ENCODE data around the gene TMEM129.

TMEM129 gene, protein sequence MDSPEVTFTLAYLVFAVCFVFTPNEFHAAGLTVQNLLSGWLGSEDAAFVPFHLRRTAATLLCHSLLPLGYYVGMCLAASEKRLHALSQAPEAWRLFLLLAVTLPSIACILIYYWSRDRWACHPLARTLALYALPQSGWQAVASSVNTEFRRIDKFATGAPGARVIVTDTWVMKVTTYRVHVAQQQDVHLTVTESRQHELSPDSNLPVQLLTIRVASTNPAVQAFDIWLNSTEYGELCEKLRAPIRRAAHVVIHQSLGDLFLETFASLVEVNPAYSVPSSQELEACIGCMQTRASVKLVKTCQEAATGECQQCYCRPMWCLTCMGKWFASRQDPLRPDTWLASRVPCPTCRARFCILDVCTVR

DNA sequence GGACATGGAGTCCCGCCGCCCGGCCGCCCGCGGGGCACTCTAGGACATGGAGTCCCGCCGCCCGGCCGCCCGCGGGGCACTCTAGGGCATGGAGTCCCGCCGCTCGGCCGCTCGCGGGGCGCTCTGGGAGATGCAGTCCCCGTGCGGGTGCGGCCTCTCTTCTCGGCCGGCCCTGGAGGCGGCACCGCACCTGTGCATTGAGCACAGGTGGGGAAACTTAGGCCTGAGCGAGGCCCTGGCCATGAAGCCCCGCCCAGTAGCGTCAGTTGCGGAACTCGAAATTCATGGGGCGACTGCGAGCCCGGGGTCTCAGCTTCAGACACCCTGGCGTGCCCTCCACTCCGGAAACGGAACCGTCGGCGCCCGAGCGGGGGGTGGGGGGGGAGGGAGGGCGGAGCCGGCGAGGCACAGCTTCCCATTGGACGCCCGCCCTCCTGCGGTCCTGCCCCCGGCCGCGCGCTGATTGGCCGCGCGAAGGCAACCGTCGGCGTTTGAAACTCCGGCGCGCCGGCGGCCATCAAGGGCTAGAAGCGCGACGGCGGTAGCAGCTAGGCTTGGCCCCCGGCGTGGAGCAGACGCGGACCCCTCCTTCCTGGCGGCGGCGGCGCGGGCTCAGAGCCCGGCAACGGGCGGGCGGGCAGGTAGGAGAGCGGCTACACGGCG is at the start of gene TMEM129, which contains the start of gene TACC3:
Gene TMEM129 (minus strand): TSS at position 321 of the 663 bp plus-strand sequence. CDS start 486 bp downstream, outside the sequence.
Gene TACC3 (plus strand): TSS at position 519 of the 663 bp plus-strand sequence. CDS start 1,901 bp downstream, outside the sequence.
- DNase-seq (ENCODE audit: low read depth, low spot score): peak; percentile 93

DNA sequence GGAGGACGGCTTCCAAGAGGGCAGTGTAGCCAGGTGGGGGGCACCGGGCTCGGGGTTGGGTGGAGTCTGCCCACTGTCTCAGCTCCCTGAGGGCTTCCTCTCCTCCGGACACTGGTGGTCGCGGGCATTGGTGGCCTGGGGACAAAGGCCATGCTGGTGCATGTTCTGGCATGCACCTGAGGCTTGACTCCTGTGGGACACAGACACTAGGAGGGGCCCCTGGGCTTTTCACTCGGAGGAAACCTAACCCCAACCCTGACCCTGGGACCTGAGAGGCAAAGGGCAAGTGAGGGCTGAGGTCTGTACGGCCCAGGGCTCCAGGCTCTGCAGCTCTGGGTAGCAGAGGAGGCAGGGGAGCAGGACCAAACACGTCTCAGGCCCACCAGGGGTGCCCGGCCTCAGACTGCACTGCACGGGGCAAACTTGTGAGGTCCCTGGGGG is 49.7 kb upstream of the TMEM129 start:
- no peak for DNase-seq (ENCODE audit: low read depth, low spot score)

DNA sequence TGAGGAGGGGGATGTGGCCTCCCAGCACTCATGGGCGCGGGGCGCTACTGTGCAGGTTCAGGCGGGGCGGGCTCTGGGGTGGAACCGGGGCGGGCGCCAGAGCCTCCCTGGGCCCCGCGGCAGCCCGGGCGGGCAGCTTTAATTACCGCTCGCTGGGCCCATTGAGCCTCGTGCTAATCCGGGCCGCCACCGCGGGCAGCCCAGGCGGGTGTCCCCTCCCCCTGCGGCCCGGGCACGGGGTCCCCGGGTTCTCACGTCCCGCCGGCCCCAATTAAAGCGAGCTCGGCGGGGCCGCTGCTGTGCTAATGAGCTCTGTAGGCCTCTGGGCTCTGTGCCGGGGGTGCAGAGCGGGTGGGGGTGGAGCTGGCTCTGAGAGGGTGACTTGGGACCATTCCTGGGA is 49.1 kb upstream of the TMEM129 start:
- no peak for DNase-seq (ENCODE audit: low read depth, low spot score)

DNA sequence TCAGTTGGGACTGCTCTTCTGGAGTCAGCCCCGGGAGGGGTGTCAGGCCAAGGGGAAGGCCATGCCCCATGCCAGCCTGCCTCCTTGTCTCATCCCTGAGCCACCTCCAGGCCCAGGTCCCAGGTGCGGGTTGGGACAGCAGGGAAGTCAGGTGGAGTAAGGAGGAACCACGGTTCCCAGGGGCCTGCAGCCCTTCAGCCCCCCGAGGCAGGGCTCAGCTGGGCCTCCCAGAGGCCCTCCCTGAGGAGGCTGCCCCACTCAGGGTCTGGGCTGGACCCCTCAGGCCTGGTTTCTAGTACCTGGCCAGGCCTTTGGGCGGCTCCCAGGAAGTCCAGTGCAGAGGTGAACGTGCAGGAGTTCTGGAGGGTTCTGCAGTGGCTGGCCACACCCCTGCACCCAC is 48.6 kb upstream of the TMEM129 start:
- no peak for DNase-seq (ENCODE audit: low read depth, low spot score)

DNA sequence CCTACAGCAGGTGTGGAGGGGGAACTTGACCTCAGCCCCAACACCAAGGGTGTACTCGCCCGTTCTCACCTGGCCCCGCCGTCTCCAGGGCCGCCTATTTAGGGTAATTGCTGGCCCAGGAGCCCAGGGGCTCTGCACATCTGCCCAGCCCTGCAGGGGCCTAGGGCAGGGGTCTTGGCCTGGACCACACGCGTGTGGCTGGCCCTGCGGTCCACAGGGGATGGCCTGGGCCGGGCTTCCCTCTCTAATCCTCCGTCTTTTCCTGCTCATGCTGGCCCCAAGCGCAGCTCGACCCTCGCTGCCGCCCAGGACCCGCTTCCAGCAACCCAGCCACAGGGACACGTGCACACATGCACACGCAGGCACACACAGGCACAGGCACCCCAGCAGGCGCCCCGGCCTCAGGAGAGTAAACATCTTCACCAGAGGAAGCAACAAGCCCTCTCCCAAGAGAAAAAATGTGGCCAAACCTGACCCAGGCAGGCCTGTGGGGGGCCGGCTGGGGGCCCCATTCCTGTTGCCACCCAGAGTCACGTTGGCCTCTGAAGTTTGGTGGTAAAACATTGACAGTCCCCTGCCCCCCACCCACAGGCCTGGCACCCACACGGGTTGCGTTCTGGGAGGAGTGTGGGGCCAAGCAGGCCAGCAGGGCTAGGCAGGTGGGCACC is 47.4 kb upstream of the TMEM129 start:
- DNase-seq (ENCODE audit: low read depth, low spot score): no peak

DNA sequence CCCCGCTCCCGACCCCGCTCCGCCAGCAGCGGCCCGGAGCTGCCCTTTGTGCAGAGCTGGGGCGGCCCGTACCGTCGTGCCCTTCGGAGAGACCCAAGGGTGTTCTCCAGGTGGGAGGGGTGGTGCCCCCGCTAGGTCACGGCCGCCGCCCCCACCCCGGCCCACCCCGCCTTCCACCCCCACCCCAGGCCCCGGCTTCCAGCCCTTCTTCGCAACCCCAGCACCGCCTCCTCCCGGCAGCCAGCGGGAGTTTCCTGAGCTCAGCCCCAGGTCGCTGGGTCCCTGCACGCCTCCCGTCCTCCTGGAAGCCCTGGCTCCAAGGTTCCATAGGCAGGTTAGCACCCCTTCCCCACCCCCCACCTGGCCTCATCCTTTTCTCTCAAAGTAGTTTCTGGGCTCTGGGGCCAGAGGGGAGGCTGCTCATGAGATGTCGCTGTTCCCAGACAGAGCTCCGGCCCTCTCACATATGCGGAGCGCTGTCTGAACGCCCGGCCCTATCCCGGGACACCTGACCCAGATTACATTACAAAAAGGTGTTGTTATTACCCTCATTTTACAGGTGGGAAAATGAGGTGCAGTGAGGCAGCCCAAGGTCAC is 46.7 kb upstream of the TMEM129 start:
- no peak for DNase-seq (ENCODE audit: low read depth, low spot score)

DNA sequence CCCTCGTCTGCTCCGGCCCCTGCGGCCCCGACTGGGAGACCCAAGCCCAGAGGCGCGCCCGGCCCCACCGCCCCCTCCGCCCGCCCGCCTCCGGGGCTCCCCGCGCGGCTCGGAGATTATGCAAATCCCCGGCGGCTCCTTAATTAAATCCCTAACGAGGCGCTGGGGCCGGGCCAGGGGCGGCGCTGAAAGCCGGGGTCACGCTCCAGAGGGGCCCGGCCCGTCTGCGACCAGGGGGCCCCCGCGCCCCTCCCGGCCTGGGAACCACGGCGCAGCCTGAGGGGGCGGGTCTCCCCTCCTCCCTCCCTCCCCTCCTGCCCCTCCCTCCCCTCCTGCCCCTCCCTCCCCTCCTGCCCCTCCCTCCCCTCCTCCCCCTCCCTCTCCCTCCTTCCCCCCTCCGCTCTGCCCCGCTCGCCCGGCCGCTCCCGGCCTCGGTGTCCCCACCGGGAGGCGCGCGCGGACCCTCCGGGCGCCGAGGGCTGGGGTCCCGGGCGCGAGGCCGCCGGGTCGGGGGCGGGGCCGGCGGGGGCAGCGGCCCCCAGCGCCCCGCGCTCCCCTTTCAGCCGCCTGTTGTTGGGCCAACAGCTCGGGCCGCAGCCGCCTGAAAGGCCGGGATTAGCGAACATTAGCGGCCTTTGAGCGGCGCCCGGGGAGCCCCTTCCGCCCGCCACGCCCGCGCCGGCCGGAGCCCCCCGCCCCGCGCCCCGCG is 46.1 kb upstream of the TMEM129 start:
- DNase-seq (ENCODE audit: low read depth, low spot score): no peak

DNA sequence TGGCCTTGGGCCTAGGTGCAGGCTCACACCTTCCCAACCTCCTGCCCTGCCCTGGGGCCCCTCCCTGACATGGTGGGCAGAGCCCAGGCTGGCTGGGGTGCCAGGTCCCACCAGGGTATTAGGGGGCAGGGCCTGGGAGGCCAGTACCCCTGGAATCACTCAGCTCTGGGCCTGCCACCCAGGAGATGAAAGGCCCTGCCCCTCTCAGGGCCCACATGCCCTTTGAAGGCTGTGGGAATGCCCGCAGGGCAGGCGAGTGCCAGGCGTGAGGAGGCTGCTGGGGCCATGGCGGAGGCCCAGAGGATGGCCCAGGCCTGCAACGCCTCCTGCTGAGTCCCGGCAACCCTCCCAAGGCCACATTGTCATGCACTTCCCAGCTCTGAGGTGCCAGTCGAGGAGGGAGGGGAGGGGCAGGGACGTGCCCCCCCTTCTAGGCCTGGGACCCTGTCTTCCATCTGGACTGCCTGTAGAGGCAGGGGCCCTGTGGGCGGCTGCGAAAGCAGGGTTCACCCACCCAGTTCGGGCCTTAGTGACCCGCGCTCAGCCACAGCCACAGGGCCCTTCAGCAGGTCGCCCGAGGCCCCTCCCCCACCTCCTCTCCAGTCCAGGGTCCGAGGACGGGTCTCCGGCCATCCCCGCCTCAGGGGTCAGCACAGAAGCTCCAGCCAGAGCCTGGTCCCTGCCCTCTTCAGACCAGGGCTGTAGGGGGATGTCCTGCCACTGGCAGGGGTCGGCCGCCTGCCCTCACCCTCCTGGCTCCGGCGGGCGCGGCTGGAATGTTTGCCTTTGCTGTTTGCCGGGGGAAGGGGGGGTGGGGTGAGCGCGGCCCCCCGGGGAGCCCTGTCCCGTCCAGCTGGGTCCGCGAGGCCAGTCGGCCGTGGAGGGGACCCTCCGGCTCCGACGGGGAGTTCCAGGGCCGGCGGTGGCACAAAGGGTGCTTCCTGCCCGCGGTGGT is 45.3 kb upstream of the TMEM129 start:
- DNase-seq (ENCODE audit: low read depth, low spot score): no peak

DNA sequence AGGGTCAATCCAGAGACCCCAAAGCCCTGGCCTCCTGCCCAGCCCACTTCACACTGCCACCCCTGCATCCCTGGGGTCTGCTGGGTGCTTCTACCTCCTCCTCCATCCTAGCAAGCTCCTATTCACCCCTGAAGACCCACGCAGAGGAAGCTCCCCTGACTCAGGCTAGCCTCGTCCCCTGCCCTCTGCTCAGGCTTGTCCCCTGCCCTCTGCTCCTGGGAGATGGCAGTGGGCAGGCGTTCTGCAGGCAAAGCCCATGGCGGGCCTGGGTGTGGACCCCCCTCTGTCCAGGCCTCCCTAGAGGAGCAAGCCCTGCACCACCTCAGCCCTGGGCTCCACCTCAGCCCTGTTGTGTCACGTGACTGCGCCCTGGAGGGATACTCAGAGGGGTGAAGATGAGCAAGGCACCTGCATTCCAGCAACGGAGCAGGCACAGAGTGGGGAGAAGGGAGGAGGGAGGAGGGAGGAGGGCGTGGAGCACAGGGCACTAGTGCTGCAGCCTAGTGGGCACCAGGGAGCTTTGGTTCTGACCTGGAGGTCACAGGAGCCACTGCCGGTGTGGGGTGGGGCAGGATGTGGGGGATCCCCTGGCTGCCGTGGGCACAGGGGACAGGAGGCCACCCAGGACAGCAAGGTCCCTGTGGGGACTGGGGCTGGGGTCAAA is 44.4 kb upstream of the TMEM129 start:
- DNase-seq (ENCODE audit: low read depth, low spot score): no peak

DNA sequence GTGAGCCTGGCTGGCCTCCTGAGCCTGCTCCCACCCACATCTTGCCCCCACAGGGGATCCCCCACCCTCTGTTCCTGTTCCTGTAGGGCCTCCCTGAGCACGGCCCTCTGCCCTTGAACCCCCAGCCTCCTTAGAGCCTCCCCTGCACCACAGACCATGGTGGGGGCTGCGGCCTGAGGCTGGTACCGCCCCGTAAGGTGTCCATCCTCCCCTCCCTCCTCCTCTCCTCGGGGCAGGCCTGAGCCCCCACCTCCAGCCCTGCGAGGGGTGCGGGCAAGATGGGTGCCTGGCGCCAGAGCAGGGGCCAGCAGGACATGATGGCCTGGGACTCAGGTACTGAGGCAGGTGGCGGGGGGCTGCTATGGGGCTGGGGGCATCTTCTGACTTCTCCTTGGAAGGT is 43.5 kb upstream of the TMEM129 start:
- DNase-seq (ENCODE audit: low read depth, low spot score): no peak

DNA sequence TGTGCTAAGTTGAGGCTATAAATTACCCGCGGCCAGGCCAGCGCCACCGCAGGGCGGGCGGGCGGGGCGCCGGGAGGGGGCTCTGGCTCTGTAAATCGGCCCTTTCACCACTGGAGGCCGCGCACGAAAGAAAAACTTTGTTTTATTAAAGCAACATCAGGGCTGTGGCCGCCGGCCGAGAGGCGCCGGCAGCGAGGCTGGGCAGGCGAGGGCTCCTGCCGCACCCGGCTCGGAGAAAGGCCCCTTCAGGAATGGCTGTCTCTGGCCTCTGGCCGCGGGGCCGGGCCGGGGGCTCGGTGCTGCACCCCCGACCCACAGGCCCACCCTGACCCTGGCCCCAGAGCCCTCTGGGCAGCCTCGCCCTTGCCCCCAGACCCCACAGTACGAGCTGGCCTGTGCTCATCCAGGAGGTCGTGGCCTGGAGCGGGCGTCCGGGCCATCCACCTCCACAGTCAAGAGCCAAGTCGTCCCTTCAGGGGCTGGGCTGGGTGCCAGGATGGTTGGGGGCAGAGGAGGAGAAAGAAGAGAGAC is 42.5 kb upstream of the TMEM129 start:
- DNase-seq (ENCODE audit: low read depth, low spot score): no peak

DNA sequence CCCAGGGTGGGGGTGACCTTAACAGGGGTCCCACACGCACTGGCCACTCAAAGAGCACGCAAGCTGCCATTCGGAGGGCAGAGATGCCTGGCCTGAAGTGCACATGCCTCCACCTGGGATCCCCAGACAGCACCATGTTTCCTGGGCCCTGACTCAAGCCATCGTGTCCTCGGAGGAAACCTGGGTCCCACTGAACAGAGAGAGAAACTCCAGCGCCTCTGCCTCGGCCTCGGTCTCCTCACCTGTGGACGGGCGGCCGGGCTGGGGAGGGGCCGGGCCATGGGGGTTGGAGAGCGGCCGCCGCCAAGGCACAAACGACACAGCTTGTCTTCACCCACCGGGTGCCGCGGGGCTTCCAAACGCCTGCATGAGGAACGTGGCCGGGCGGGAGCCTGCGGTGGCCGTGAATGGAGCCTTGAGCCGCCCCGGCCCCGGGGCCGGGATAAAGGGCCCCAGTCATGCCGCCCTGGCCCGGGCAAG is 42.0 kb upstream of the TMEM129 start:
- no peak for DNase-seq (ENCODE audit: low read depth, low spot score)

DNA sequence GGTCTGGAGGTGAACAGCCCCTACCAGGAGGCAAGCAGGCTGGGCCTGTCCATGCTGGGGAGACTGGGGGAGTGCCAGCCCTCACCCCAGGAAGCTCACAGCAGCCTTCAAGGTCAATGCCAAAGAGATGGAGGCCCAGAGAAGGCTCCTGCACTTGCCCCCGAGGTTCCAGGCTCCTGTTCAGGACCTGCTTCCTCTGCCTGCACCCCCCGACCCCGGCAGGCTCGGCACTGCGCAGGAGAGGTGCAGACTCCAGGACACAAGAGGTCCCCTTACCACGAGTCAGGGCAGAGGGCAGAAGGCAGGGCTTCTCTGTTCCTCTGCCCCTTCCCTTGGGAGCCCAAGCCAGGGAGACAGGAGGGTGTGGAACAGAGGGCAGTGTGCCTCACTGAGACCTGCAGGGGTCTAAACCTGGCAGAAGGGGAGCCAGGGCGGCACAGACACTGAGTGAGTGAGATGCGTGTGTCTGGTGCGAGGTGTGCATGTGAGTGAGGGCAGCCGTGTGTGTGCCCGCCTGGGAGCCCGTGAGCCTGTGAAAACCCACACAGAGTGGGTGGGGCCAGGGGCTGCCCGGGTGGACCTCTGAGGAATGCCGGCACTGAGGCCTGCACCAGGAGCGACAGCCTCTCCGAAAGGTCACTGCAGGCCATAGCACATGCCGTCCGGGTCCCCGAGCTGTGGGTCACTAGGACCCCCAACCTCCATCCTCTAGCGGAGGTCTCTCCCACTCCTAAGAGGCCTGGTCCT is 41.3 kb upstream of the TMEM129 start:
- no peak for DNase-seq (ENCODE audit: low read depth, low spot score)

DNA sequence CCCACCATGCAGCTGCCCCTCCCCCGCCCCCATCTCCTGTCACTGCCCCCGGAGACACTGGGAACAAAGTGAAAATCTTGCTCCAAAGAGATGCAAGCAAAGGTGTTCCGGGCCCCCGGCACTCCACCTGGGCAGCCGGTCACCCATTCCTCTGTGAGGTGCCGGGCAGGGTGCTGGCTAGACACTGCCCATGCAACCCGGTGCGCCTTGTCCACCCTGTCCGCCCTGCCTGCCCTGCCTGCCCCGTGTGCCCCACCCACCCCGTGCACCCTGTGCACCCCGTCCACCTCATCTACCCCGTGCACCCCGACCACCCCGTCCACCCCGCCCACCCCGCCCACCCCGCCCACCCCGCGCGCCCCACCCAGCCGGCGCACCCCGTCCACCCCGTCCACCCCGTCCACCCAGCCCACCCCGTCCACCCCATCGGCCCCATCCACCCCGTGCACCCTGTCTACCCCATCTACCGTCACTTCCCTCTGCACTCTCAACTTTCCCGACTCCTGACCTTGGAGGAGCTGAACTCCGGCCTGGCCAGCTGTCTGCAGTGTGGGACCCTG is 40.1 kb upstream of the TMEM129 start:
- no peak for DNase-seq (ENCODE audit: low read depth, low spot score)

DNA sequence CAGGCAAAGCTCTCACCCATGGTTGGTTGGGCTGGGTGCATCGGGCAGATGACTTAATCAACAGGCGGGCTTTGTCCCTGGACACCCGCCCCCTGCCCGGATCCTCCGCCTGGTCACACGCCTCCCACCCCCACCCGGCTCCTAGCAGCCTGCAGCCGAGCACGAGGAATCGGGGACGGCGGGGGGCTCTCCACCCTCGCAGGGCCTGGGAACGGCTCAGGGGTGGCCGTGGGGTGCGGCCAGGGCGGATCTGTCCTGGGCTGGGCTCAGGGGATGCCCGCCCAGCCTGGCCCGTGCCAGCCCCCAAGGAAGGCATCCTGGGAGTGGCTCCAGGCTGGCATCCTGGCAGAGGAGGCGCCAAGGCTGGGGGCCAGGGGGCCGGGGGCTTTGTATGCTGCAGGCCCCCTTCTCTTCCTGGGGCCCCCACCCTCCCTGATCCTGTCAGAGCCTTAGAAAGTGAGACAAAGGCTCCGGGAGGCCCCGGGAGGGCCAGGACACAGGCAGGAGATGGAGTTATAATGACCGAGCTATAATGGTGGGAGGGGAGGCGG is 39.5 kb upstream of the TMEM129 start:
- no peak for DNase-seq (ENCODE audit: low read depth, low spot score)

DNA sequence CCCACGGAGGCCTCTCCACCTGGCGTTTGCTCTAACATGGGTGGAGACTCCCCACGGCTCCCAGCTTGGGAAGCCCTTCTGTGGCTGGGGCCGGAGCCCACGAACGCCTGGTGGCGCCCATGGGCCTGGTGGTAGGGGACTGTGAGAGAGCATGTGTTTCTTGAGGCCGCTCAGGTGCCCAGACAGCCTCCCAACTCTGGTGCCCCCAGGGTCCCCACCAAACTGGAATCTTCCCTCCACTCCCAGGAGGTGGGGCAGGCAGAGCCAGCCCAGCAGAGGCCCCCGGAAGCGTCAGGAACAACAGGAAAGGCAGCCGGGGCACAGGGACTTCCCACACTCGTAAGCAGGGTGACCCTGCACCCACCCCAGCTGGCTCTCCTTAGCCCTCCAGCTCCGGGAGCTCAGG is 38.7 kb upstream of the TMEM129 start:
- no peak for DNase-seq (ENCODE audit: low read depth, low spot score)

DNA sequence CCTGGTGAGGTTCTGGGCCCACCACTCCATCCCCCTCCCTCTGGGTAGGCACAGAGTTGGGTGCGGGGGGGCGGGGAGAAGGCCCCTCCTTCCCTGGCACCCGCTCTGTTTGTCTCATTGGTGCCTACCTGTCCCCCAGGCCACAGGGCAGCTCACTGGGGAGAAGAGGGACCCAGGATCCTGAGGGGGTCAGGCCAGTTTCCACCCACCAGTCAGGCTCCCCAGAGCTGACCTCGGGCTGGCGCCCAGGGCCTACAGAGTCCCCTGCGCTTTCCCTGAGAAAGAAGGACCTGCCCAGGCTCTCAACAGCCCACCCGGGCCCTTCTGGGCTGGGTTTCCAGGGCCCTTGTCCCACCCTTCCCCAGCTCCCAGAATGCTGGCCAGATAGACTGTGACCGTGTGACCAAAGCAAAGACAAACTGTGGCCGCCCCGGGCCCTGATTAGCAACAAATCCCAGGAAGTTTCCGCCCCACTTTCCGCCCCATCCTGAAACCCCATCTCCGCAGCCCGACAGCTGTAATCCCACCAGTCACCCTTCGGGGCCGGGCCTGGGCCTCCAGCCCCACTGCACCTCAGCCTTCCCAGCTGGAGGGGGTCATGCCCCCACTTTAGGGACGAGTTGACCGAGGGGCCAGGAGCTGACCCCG is 38.2 kb upstream of the TMEM129 start:
- DNase-seq (ENCODE audit: low read depth, low spot score): no peak
